ENCODE data around the gene MINDY4. TPM values are rescaled to one million over a fixed set of nuclear protein-coding genes. Genes with fewer than 3 reads are reported as not detected.

MINDY4 gene
- total RNA-seq, 1 donor from 2014 or later, result 4.4 TPM

- Mint-ChIP-seq H3K4me1 (ENCODE audit: unreplicated experiment) (peaks cover 2% of the 10 kb centered on the region), H3K27me3 (ENCODE audit: unreplicated experiment) (no peaks in the 10 kb centered on the region), H3K4me3 (ENCODE audit: unreplicated experiment) (no peak overlapping the region), H3K9me3 (ENCODE audit: unreplicated experiment) (no peaks in the 10 kb centered on the region), H3K27ac (ENCODE audit: unreplicated experiment) (no peak overlapping the region), H3K36me3 (ENCODE audit: unreplicated experiment) (peaks cover 21% of the 10 kb centered on the region)
- no peak for DNase-seq (ENCODE audit: extremely low spot score, unreplicated experiment)
- no peak for TF ChIP-seq CTCF (IDR thresholded peaks at IDR 0.05)
Measured at GRCh38 chr7:30790356-30790755, 19.1 kb downstream of the MINDY4 start.

- Mint-ChIP-seq H3K27ac (ENCODE audit: unreplicated experiment) (no peak overlapping the region), H3K27me3 (ENCODE audit: unreplicated experiment) (no peaks in the 10 kb centered on the region), H3K36me3 (ENCODE audit: unreplicated experiment) (peaks cover 15% of the 10 kb centered on the region), H3K4me1 (ENCODE audit: unreplicated experiment) (peaks cover 8% of the 10 kb centered on the region), H3K9me3 (ENCODE audit: unreplicated experiment) (no peaks in the 10 kb centered on the region), H3K4me3 (ENCODE audit: unreplicated experiment) (no peak overlapping the region)
- DNase-seq (ENCODE audit: extremely low spot score, unreplicated experiment), result no peak
- TF ChIP-seq CTCF (IDR thresholded peaks at IDR 0.05), result no peak
Measured at GRCh38 chr7:30791114-30791513, 19.9 kb downstream of the MINDY4 start.

- Mint-ChIP-seq H3K36me3 (ENCODE audit: unreplicated experiment) (peaks cover 10% of the 10 kb centered on the region), H3K4me3 (ENCODE audit: unreplicated experiment) (no peak overlapping the region), H3K27ac (ENCODE audit: unreplicated experiment) (no peak overlapping the region), H3K4me1 (ENCODE audit: unreplicated experiment) (peaks cover 34% of the 10 kb centered on the region), H3K27me3 (ENCODE audit: unreplicated experiment) (no peaks in the 10 kb centered on the region), H3K9me3 (ENCODE audit: unreplicated experiment) (no peaks in the 10 kb centered on the region)
- DNase-seq (ENCODE audit: extremely low spot score, unreplicated experiment), result peak; percentile 68
- TF ChIP-seq CTCF (IDR thresholded peaks at IDR 0.05), result no peak
Measured at GRCh38 chr7:30795161-30795948, 24.1 kb downstream of the MINDY4 start.

GRCh38 chr7:30796105-30796869, 25.1 kb downstream of the MINDY4 start:
- Mint-ChIP-seq H3K4me1 (ENCODE audit: unreplicated experiment) (peaks cover 38% of the 10 kb centered on the region), H3K27me3 (ENCODE audit: unreplicated experiment) (no peaks in the 10 kb centered on the region), H3K4me3 (ENCODE audit: unreplicated experiment) (no peak overlapping the region), H3K9me3 (ENCODE audit: unreplicated experiment) (no peaks in the 10 kb centered on the region), H3K27ac (ENCODE audit: unreplicated experiment) (peak overlapping the region; percentile 2), H3K36me3 (ENCODE audit: unreplicated experiment) (peaks cover 8% of the 10 kb centered on the region)
- no peak for TF ChIP-seq CTCF (IDR thresholded peaks at IDR 0.05)
- DNase-seq (ENCODE audit: extremely low spot score, unreplicated experiment), result peak; percentile 40

Data from osteocyte (in vitro differentiated cells).